ENCODE data around the gene HMGCLL1. TPM values are rescaled to one million over a fixed set of nuclear protein-coding genes. Genes with fewer than 3 reads are reported as not detected.

HMGCLL1 gene
- 1 to 10 TPM; 1.5 to 2.9 (median 2.1) TPM for polyA plus RNA-seq (ENCODE audit: insufficient read length in 3 of 3)
- long read RNA-seq, donor 1 = 0 reads
- long read RNA-seq, donor 2, partial matches to known transcripts = 0 of 1 reads
- long read RNA-seq, donor 2, other reads (novel, unspliced or antisense) = 0 of 1 reads
- long read RNA-seq, donor 3 = 0 reads
- long read RNA-seq, donor 4 = 0 reads
- long read RNA-seq, donor 5 = 0 reads
- long read RNA-seq, donor 6, partial matches to known transcripts = 0 of 1 reads
- long read RNA-seq, donor 6, other reads (novel, unspliced or antisense) = 0 of 1 reads
- long read RNA-seq, donor 7 = 0 reads
- long read RNA-seq, donor 8, partial matches to known transcripts = 0 of 1 reads
- long read RNA-seq, donor 8, other reads (novel, unspliced or antisense) = 0 of 1 reads
- long read RNA-seq, donor 9 = 0 reads
- long read RNA-seq, donor 10 = 0 reads
- long read RNA-seq, donor 11 = 0 reads
- long read RNA-seq, donor 12 = 0 reads
- long read RNA-seq, donor 13 = 0 reads
- long read RNA-seq, donor 14, partial matches to known transcripts = 0 of 4 reads
- long read RNA-seq, donor 14, other reads (novel, unspliced or antisense) = 0 of 4 reads
- long read RNA-seq, donor 15, partial matches to known transcripts = 0 of 4 reads
- long read RNA-seq, donor 15, other reads (novel, unspliced or antisense) = 0 of 4 reads
- long read RNA-seq, donor 16 = 0 reads

GRCh38 chr6:55578537-55579363 lies at the start of gene HMGCLL1:
Gene HMGCLL1 (minus strand): TSS chr6:55579192. CDS start chr6:55579055, 137 bp downstream.
- DNase-seq = peak; percentile 47

DNA sequence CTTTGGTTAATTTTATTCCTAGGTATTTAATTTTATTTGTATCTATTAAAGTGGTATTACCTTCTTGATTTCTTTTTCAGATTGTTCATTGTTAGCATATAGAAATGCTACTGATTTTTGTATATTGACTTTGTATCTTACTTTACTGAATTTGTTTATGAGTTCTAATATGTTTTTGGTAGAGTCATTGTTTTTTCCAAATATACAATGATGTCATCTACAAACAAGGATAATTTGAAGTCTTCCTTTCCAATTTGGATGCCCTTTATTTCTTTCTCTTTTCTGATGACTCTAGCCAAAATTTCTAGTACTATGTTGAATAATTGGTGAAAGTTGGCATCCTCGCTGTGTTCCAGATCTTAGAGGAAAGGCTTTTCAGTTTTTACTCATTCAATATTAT lies 43.0 kb upstream of the HMGCLL1 start:
- DNase-seq = no peak

- no peak for DNase-seq
Observed at GRCh38 chr6:55621244-55621643, 42.3 kb upstream of the HMGCLL1 start.

DNA sequence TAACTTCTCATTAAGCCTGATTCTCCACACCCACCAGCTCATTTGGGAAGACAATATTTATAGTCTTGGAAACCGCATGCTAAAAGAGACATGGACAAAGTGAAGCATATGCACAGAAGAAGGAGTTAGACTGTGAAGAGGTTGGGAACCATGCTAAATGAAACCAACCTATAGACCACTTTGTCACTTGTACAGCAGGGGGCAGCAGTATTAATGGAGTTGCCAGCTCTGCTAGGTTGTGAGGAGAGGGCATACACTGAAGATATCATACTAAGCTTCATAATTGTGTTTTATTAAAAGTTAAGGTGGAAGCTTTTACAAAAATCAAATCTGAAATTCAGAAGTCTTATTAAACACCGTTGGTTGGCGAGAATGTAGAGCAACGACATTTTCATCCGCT lies 38.3 kb upstream of the HMGCLL1 start:
- no peak for DNase-seq

- no peak for DNase-seq
Observed at GRCh38 chr6:55604021-55604420, 25.0 kb upstream of the HMGCLL1 start.

DNA sequence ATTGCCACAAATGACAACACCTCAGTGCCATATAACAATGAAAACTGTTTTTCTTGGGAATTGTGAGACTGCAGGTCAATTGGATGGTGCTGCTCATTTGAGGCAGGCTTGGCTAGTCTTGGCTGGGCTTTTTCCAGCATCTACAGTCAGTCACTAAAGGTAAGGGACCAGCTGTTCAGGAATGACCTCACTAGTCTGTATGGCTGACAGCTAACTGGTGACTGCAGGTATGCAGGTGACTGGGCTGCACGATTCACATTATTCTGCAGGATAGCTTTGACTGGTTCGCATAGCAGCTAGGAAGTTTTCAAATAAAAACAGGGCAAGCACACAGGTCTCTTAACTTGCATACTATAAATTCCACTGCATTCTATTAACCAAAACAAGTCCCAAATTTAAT lies 22.1 kb upstream of the HMGCLL1 start:
- no peak for DNase-seq

DNA sequence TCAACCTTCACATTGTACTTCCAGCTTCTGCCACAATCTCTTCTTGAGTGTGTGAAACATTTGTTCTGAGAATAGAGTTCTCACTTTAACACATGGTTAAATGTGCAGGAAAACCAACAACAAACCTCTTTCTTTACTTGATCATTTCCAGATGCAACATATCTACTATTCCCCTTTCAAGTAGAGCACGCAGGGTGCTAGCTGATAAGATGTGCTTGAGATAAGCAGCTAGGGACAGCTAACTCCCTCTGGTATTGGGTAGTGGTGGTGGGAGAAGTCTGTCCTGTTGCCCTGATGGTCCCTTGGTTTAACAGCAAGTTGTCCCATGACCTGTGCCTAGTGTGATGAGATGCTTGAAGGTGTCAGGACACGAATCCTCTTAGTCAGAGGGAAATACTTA lies 15.4 kb upstream of the HMGCLL1 start:
- DNase-seq = no peak

DNA sequence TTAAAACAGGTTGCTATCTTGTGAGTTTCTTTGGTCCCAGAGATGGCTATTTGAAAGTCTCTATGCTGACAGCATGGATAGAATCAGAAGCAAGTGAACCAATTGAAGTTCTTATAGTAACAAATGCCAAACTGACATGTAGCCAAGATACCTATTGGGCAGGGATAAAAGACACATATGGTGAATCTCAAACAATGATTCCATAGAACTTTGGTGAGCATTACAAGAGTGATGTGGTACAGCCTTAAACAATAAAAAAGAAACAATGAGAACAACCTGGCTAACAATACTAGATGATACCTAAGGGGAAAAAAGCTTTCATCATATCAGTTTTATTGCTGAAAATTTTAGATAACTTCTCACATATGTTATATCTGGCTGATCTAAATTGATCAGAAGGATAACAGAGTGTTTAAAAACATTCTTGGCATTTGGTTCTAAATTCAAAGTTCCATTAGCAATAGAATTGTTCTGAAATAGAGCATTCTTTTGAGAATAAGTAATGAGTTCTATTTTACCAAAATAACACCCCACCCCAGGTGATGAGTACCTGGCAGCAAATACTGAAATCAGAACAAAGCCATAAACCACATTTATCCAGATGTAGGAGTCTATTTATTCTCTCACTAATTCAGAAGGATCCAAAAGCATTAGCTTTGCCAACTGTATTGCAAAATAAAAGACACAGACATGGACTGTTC lies 5.8 kb upstream of the HMGCLL1 start:
- no peak for DNase-seq

DNA sequence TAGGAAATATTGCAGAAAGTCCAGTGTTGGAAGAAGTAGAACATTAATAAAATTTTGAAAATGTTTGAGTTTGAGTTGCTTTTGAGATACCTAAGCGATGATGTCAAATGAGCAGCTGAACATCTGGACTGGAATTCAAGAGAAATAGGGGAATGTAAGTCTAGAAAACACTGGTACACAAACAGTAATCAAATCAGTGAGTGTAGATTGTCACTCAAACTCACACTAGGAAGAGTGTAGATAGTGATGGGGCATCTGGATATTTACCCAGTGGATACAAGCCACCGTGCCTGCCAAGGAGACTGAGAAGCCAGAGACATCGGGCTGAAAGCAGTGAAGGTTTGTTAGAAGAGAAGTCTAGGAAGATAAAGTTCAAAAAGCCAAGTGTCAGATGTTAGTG lies 2.2 kb downstream of the HMGCLL1 start:
- no peak for DNase-seq

DNA sequence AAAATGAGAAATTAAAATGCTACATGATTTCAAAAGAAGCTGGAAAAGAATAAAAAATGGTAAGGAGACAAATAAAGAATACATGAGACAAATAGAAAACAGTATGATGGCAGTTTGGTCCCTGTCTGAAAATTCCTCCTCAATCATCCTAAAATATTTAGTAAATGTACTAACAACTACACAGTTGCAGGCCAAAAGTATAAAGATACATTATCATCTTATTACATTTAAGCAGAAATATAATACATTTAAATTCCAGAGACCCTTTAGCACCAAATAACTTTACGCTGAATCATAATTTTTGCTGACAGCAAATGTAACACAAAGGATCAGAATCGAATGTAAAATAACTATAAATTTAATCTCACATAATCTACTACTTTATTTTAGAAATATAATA lies 4.4 kb downstream of the HMGCLL1 start:
- no peak for DNase-seq

DNA sequence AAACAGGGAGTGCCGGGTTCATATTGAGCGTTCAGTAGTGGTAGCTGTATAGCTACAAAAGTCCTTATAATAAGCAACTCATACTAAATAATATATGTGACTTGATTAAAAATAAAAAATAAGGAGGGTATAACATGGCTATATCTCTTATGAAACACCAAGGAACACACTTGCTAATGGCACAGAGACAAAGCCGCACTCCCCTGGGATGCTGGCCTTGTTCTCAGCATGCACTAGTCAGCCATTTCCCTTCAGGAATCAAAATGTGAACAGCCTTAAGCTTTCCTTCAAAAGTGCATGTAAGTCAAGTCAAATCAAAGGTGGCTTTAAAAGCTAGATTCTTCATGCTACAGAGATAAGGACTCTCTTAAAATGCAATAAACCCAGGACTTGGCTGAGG lies 9.4 kb downstream of the HMGCLL1 start:
- DNase-seq = no peak

- DNase-seq = peak; percentile 57
Observed at GRCh38 chr6:55568808-55569439, 10.1 kb downstream of the HMGCLL1 start.

- DNase-seq = no peak
Observed at GRCh38 chr6:55567558-55567957, 11.4 kb downstream of the HMGCLL1 start.

- no peak for DNase-seq
Observed at GRCh38 chr6:55566036-55566710, 12.8 kb downstream of the HMGCLL1 start.

DNA sequence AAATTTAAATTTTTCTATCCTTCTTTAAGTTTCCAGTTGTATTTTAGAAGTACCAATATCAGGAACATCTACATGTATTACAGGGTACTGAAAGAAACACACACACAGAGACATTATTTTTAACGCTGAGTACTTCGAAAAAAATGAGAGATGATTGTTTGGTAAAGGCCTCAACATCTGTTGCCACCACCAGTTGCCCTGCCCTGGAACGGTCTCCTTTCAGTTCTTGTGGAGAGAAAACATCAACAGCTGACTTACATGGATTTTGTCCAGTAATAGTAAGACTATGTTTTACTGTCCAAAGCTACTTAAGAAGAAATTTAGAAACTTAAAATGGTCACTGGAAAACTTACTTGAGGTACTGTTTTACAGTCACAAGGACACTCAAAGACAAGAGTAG lies 16.7 kb downstream of the HMGCLL1 start:
- no peak for DNase-seq

DNA sequence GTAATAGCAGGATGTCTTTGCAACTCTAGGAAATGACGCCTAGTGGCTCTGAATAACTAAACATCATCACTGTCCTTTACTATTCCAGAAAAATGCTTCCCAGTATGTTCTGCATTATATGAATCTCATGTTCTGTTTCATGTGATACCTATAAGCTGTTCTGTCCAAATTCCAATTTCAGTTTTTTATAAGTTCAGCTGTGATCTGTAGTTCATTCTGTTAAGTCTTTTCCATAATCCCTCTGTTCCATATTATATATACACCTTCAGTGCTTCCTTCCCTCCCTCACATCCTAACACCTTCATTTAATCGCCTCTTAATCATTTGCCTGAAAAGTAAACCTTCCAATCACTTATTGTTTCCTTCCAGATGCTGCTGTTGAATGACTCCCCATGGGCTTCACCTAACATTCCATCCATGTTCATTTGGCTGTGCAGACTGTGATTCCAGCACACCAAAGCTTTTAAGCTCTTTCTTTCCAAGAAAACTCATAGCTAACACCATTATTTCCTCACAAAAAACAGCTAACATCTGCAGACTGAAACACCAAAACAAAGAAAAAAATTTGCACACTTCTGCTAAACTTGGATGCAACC lies 18.6 kb downstream of the HMGCLL1 start:
- DNase-seq = no peak

DNA sequence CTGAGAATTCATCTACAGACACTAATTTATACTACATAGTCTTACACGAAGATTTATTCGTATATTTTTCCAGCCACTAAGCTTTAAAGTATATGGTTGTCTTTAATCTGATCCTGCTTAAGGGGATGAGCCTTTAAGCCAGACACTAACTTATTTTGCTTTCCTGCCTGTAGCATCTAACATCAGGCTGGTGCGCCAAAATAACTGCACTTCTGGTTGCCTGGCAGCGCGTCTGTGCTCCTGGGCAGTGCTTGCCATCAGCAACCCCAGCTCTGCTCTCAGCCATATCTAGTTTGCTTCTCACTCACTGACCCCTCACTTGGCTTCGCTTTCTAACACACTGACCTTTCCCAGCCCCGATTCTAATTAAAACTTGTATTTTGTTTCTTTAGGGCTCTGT lies 21.8 kb downstream of the HMGCLL1 start:
- no peak for DNase-seq

GRCh38 chr6:55545791-55546190 lies 33.2 kb downstream of the HMGCLL1 start:
- no peak for DNase-seq

DNA sequence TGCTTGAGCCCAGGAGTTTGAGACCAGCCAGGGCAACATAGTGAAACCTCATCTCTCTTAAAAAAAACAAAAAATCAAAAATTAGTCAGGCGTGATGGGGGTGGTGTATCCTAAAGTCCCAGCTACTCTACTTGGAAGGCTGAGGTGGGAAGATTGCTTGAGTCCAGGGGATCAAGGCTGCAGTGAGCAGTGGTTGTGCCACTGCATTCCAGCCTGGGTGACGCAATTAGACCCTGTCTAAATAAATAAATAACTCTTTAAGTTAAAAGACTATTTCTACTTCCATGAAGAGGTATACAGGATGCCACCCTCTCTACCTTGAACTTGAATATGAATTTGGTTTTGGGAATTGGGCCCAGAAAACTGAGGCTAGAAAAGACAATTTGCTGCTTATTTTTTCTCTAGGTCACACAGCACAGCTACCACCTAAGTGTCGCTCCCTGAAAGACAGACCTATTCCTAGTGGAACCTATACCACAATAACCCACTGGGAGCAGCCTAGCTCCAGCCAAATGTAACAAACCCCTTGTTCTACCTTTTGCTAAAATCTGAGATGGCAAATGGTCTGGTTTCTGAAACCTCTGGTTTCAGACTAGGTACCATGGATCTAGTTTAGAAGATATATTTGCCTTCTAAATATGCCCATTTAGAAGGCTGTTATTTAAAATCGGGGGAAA lies 35.2 kb downstream of the HMGCLL1 start:
- DNase-seq = no peak

- no peak for DNase-seq
Observed at GRCh38 chr6:55541024-55541423, 38.0 kb downstream of the HMGCLL1 start.
